Activated naive CD8-positive, alpha-beta T cell treated with anti-CD3 and anti-CD28 coated beads for 36 hours (primary cell): ENCODE measurements around the gene MARK1. TPM values are rescaled to one million over a fixed set of nuclear protein-coding genes. Genes with fewer than 3 reads are reported as not detected.

Source experiments
- DNase-seq: peaks from one replicate; pipeline ENCODE4 v3.0.0; 2021
- H3K27ac Mint-ChIP-seq: one replicate; pipeline ENCODE4 v1.8.0; 2022; ENCODE audit warnings: mild to moderate bottlenecking, moderate library complexity, mixed read lengths
- H3K27me3 Mint-ChIP-seq: one replicate; pipeline ENCODE4 v1.8.0; 2022; ENCODE audit warnings: mild to moderate bottlenecking, mixed read lengths
- H3K36me3 Mint-ChIP-seq: one replicate; pipeline ENCODE4 v1.8.0; 2021; ENCODE audit warnings: mild to moderate bottlenecking, mixed read lengths
- H3K4me1 Mint-ChIP-seq: one replicate; pipeline ENCODE4 v1.8.0; 2021; ENCODE audit warnings: mixed read lengths
- H3K4me3 Mint-ChIP-seq: one replicate; pipeline ENCODE4 v1.8.0; 2022; ENCODE audit warnings: mild to moderate bottlenecking, moderate library complexity, mixed read lengths
- H3K9me3 Mint-ChIP-seq: one replicate; pipeline ENCODE4 v1.8.0; 2022; ENCODE audit warnings: mixed read lengths
- total RNA-seq, 2 experiments: library from RNA; stranded (reverse); gene quantifications; one replicate each; pipeline ENCODE4 v1.2.3, GENCODE V29; 2021

The MARK1 gene
- total RNA-seq, 2 experiments from 2014 or later = not detected

GRCh38 chr1:220516014-220516721 is 11.8 kb upstream of the MARK1 start:
- H3K27me3 Mint-ChIP-seq = peaks cover 29% of the 10 kb centered on the region
- no peak overlapping the region for H3K4me3 Mint-ChIP-seq
- no peaks in the 10 kb centered on the region for H3K4me1 Mint-ChIP-seq
- H3K36me3 Mint-ChIP-seq = no peaks in the 10 kb centered on the region
- no peak for DNase-seq
- no peaks in the 10 kb centered on the region for H3K9me3 Mint-ChIP-seq
- no peak overlapping the region for H3K27ac Mint-ChIP-seq

- peaks cover 24% of the 10 kb centered on the region for H3K27me3 Mint-ChIP-seq
- no peaks in the 10 kb centered on the region for H3K4me1 Mint-ChIP-seq
- H3K27ac Mint-ChIP-seq = no peak overlapping the region
- no peak for DNase-seq
- no peak overlapping the region for H3K4me3 Mint-ChIP-seq
- H3K36me3 Mint-ChIP-seq = no peaks in the 10 kb centered on the region
- no peaks in the 10 kb centered on the region for H3K9me3 Mint-ChIP-seq
These were observed 11.3 kb upstream of the MARK1 start for GRCh38 chr1:220516722-220517042.

- Mint-ChIP-seq H3K36me3 (no peaks in the 10 kb centered on the region), H3K4me3 (no peak overlapping the region), H3K27me3 (peaks cover 49% of the 10 kb centered on the region), H3K27ac (no peak overlapping the region), H3K9me3 (no peaks in the 10 kb centered on the region), H3K4me1 (no peaks in the 10 kb centered on the region)
- no peak for DNase-seq
These were observed 6.2 kb upstream of the MARK1 start for GRCh38 chr1:220521778-220522177.

GRCh38 chr1:220526294-220526693 is 1.6 kb upstream of the MARK1 start:
- Mint-ChIP-seq H3K27me3 (peaks cover 69% of the 10 kb centered on the region), H3K4me3 (no peak overlapping the region), H3K4me1 (peaks cover 15% of the 10 kb centered on the region)

GRCh38 chr1:220527279-220527907 is 543 bp upstream of the MARK1 start:
- no peak for DNase-seq
- Mint-ChIP-seq H3K27ac (no peak overlapping the region), H3K9me3 (no peaks in the 10 kb centered on the region), H3K4me3 (peak overlapping the region; percentile 76), H3K4me1 (peaks cover 15% of the 10 kb centered on the region), H3K36me3 (peaks cover 2% of the 10 kb centered on the region), H3K27me3 (peaks cover 74% of the 10 kb centered on the region)

More at GRCh38 chr1:220526294-220526693, 1.6 kb upstream of the MARK1 start:
- no peaks in the 10 kb centered on the region for H3K9me3 Mint-ChIP-seq
- H3K27ac Mint-ChIP-seq = no peak overlapping the region
- no peak for DNase-seq
- H3K36me3 Mint-ChIP-seq = peaks cover 2% of the 10 kb centered on the region

GRCh38 chr1:220528679-220529501 is 954 bp downstream of the MARK1 start:
- Mint-ChIP-seq H3K27ac (no peak overlapping the region), H3K36me3 (peaks cover 2% of the 10 kb centered on the region), H3K4me3 (peak overlapping the region; percentile 52), H3K9me3 (peaks cover 6% of the 10 kb centered on the region), H3K27me3 (peaks cover 71% of the 10 kb centered on the region), H3K4me1 (peaks cover 15% of the 10 kb centered on the region)
- DNase-seq = peak; percentile 10

- H3K4me1 Mint-ChIP-seq = peaks cover 15% of the 10 kb centered on the region
- H3K27me3 Mint-ChIP-seq = peaks cover 68% of the 10 kb centered on the region
- no peak for DNase-seq
- peaks cover 10% of the 10 kb centered on the region for H3K9me3 Mint-ChIP-seq
- H3K36me3 Mint-ChIP-seq = peaks cover 2% of the 10 kb centered on the region
- no peak overlapping the region for H3K27ac Mint-ChIP-seq
- H3K4me3 Mint-ChIP-seq = peak overlapping the region; percentile 52
These were observed 1.6 kb downstream of the MARK1 start for GRCh38 chr1:220529521-220530020.

GRCh38 chr1:220533504-220534109 is 5.7 kb downstream of the MARK1 start:
- Mint-ChIP-seq H3K27me3 (peaks cover 37% of the 10 kb centered on the region), H3K4me3 (no peak overlapping the region), H3K36me3 (peaks cover 2% of the 10 kb centered on the region), H3K27ac (no peak overlapping the region), H3K4me1 (peaks cover 6% of the 10 kb centered on the region), H3K9me3 (peaks cover 13% of the 10 kb centered on the region)
- no peak for DNase-seq

GRCh38 chr1:220544901-220545303 is 17.0 kb downstream of the MARK1 start:
- no peaks in the 10 kb centered on the region for H3K36me3 Mint-ChIP-seq
- no peaks in the 10 kb centered on the region for H3K9me3 Mint-ChIP-seq
- H3K4me3 Mint-ChIP-seq = no peak overlapping the region
- H3K4me1 Mint-ChIP-seq = no peaks in the 10 kb centered on the region
- peaks cover 18% of the 10 kb centered on the region for H3K27me3 Mint-ChIP-seq
- H3K27ac Mint-ChIP-seq = no peak overlapping the region
- DNase-seq = no peak

- Mint-ChIP-seq H3K9me3 (no peaks in the 10 kb centered on the region), H3K27me3 (peaks cover 4% of the 10 kb centered on the region), H3K27ac (no peak overlapping the region), H3K4me3 (no peak overlapping the region), H3K4me1 (no peaks in the 10 kb centered on the region), H3K36me3 (no peaks in the 10 kb centered on the region)
- DNase-seq = no peak
These were observed 23.0 kb downstream of the MARK1 start for GRCh38 chr1:220550811-220551399.

GRCh38 chr1:220551718-220552117 is 23.8 kb downstream of the MARK1 start:
- DNase-seq = no peak
- H3K27ac Mint-ChIP-seq = no peak overlapping the region
- H3K27me3 Mint-ChIP-seq = peaks cover 4% of the 10 kb centered on the region
- no peaks in the 10 kb centered on the region for H3K9me3 Mint-ChIP-seq
- H3K36me3 Mint-ChIP-seq = no peaks in the 10 kb centered on the region
- H3K4me3 Mint-ChIP-seq = no peak overlapping the region
- H3K4me1 Mint-ChIP-seq = no peaks in the 10 kb centered on the region

- H3K4me1 Mint-ChIP-seq = no peaks in the 10 kb centered on the region
- H3K9me3 Mint-ChIP-seq = no peaks in the 10 kb centered on the region
These were observed 24.8 kb downstream of the MARK1 start for GRCh38 chr1:220552672-220553260.

GRCh38 chr1:220556641-220557040 is 28.7 kb downstream of the MARK1 start:
- Mint-ChIP-seq H3K4me3 (no peak overlapping the region), H3K27ac (no peak overlapping the region), H3K27me3 (peaks cover 3% of the 10 kb centered on the region), H3K9me3 (no peaks in the 10 kb centered on the region), H3K36me3 (no peaks in the 10 kb centered on the region), H3K4me1 (no peaks in the 10 kb centered on the region)
- DNase-seq = no peak

More at GRCh38 chr1:220552672-220553260, 24.8 kb downstream of the MARK1 start:
- Mint-ChIP-seq H3K36me3 (no peaks in the 10 kb centered on the region), H3K27ac (no peak overlapping the region), H3K27me3 (peaks cover 4% of the 10 kb centered on the region), H3K4me3 (no peak overlapping the region)
- DNase-seq = no peak

GRCh38 chr1:220563564-220563963 is 35.6 kb downstream of the MARK1 start:
- H3K4me3 Mint-ChIP-seq = no peak overlapping the region
- H3K4me1 Mint-ChIP-seq = no peaks in the 10 kb centered on the region
- H3K27ac Mint-ChIP-seq = no peak overlapping the region

More at GRCh38 chr1:220563564-220563963, 35.6 kb downstream of the MARK1 start:
- DNase-seq = no peak
- H3K27me3 Mint-ChIP-seq = peaks cover 13% of the 10 kb centered on the region
- no peaks in the 10 kb centered on the region for H3K36me3 Mint-ChIP-seq
- H3K9me3 Mint-ChIP-seq = no peaks in the 10 kb centered on the region
